ENCODE measurements around the gene FLNC. TPM values are rescaled to one million over a fixed set of nuclear protein-coding genes. Genes with fewer than 3 reads are reported as not detected.
A peak's percentile ranks its signal among the peaks of the same experiment; 100 is the strongest.

FLNC gene
- total RNA-seq, 4 donors from 2014 or later, result 4.2 to 23.1 (median 6.5) TPM

DNA sequence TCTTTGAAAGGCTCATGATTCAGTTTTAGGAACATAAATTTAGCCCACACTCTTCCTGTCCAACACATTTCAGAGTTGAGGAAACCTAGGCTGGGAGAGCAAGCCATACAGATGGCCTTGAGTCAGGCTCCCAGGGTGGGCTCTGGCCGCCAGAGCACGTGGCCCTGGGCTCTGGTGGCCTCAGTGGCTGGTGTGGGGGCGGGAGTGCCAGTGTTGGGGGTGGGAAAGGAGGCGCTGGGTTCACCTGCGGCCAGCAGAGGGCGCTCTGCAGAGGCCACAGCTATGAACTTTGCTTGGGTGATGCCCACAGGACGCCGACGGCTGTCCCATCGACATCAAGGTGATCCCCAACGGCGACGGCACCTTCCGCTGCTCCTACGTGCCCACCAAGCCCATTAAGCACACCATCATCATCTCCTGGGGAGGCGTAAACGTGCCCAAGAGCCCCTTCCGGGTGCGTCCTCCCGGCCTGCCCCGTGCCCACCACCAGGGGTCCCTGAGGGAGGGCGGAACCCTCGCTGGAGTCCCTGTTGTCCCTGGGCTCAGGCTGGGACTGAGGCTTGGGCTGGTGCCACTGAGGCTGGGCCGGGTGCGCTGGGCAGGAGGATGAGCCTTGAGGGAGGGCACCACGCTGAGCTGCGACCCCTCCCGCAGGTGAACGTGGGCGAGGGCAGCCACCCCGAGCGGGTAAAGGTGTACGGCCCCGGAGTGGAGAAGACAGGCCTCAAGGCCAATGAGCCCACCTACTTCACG is 11.9 kb downstream of the FLNC start:
- TF ChIP-seq, protein P1, sequence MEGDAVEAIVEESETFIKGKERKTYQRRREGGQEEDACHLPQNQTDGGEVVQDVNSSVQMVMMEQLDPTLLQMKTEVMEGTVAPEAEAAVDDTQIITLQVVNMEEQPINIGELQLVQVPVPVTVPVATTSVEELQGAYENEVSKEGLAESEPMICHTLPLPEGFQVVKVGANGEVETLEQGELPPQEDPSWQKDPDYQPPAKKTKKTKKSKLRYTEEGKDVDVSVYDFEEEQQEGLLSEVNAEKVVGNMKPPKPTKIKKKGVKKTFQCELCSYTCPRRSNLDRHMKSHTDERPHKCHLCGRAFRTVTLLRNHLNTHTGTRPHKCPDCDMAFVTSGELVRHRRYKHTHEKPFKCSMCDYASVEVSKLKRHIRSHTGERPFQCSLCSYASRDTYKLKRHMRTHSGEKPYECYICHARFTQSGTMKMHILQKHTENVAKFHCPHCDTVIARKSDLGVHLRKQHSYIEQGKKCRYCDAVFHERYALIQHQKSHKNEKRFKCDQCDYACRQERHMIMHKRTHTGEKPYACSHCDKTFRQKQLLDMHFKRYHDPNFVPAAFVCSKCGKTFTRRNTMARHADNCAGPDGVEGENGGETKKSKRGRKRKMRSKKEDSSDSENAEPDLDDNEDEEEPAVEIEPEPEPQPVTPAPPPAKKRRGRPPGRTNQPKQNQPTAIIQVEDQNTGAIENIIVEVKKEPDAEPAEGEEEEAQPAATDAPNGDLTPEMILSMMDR (IDR thresholded peaks at IDR 0.05), result peak in 5 of 6 experiments; percentile 42 to 79 (median 60)
- no peak for TF ChIP-seq POLR2A (IDR thresholded peaks at IDR 0.05)
- Histone ChIP-seq H3K4me3 (no peak overlapping the region), H3K9me3 (no peaks in the 10 kb centered on the region), H3K36me3 (peaks cover 0 to 36% (median 0%) of the 10 kb centered on the region in 3 donors), H3K4me1 (no peaks in the 10 kb centered on the region), H3K27ac (no peak overlapping the region), H3K27me3 (no peaks in the 10 kb centered on the region)
- peak; percentile 36 to 76 (median 68) for DNase-seq

- Histone ChIP-seq H3K27me3 (no peaks in the 10 kb centered on the region), H3K4me1 (no peaks in the 10 kb centered on the region), H3K9me3 (no peaks in the 10 kb centered on the region), H3K4me3 (no peak overlapping the region), H3K36me3 (peaks cover 0 to 28% (median 0%) of the 10 kb centered on the region in 3 donors), H3K27ac (no peak overlapping the region)
- TF ChIP-seq, protein P1 (IDR thresholded peaks at IDR 0.05), result no peak
- TF ChIP-seq POLR2A (IDR thresholded peaks at IDR 0.05), result no peak
- no peak for DNase-seq
These were observed 12.8 kb downstream of the FLNC start for GRCh38 chr7:128842674-128843641.

DNA sequence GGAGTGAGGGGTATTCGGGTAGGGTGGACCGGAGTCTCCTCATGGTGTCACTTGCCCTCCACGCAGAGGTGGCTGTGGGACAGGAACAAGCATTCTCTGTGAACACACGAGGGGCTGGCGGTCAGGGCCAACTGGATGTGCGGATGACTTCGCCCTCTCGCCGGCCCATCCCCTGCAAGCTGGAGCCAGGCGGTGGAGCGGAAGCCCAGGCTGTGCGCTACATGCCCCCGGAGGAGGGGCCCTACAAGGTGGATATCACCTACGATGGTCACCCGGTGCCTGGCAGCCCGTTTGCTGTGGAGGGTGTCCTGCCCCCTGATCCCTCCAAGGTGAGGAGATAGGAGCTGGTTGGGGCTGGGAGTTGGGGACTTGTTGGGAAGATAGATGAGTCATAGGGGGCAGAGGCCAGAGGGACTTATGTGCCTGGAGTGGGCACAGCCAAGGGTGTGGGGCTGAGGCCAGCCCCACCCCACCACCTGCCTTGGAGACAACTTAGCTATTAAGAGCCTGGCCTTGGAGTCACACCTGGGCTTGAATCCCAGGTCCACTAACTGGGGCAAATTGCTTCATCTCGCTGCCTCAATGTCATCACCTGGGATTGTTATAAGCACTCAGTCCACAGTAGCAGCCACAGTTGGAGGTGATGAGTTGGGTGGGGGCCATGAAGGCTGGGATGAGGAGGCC is 13.9 kb downstream of the FLNC start:
- Histone ChIP-seq H3K4me1 (no peaks in the 10 kb centered on the region), H3K27ac (no peak overlapping the region), H3K4me3 (no peak overlapping the region), H3K9me3 (no peaks in the 10 kb centered on the region), H3K27me3 (no peaks in the 10 kb centered on the region), H3K36me3 (peaks cover 0 to 17% (median 0%) of the 10 kb centered on the region in 3 donors)
- no peak for DNase-seq
- no peak for TF ChIP-seq POLR2A (IDR thresholded peaks at IDR 0.05)
- TF ChIP-seq, protein P1 (IDR thresholded peaks at IDR 0.05), result no peak

GRCh38 chr7:128844777-128845311 is 14.6 kb downstream of the FLNC start:
- no peak for DNase-seq
- Histone ChIP-seq H3K4me1 (no peaks in the 10 kb centered on the region), H3K27me3 (no peaks in the 10 kb centered on the region), H3K36me3 (peaks cover 0 to 18% (median 0%) of the 10 kb centered on the region in 3 donors), H3K9me3 (no peaks in the 10 kb centered on the region), H3K4me3 (no peak overlapping the region), H3K27ac (no peak overlapping the region)
- no peak for TF ChIP-seq POLR2A (IDR thresholded peaks at IDR 0.05)
- TF ChIP-seq, protein P1 (IDR thresholded peaks at IDR 0.05), result no peak

DNA sequence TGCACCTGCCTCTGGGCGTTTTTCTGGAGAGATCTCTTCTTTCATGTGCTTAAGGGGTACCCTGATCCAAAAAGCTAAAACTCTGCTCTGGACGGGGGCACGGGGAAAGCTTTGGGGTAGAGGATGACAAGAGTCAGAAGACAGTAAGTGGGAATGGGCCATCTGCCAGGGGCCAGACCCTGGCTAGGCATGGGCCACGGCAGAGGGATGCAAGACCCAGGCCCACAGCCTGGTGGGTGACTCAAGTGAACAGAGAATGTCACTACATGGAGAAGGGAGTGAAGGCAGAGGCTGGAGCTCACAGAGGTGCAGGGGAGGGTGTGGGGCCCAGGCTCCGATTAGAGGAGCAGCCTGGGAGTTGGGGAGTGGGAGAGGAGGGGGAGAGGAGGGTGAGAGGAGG is 15.3 kb downstream of the FLNC start:
- Histone ChIP-seq H3K4me1 (no peaks in the 10 kb centered on the region), H3K27me3 (no peaks in the 10 kb centered on the region), H3K9me3 (no peaks in the 10 kb centered on the region), H3K27ac (no peak overlapping the region), H3K4me3 (no peak overlapping the region), H3K36me3 (peaks cover 0 to 17% (median 0%) of the 10 kb centered on the region in 3 donors)
- DNase-seq, result no peak
- no peak for TF ChIP-seq POLR2A (IDR thresholded peaks at IDR 0.05)
- TF ChIP-seq, protein P1 (IDR thresholded peaks at IDR 0.05), result no peak
